ENCODE results near the gene SPATA13.

The SPATA13 gene

GRCh38 chr13:24141333-24141910 is 19.1 kb upstream of the SPATA13 start:
- Histone ChIP-seq H3K27ac (ENCODE audit: insufficient read depth, low read depth, low read length, poor library complexity, severe bottlenecking) (no peak overlapping the region), H3K4me1 (ENCODE audit: control insufficient read depth, insufficient read depth, low read length) (peaks cover 9% of the 10 kb centered on the region), H3K36me3 (ENCODE audit: control insufficient read depth, insufficient read depth, low read length) (no peaks in the 10 kb centered on the region), H3K4me3 (ENCODE audit: insufficient read depth, low read depth, low read length) (no peak overlapping the region), H3K27me3 (ENCODE audit: control insufficient read depth, insufficient read depth, low read length, poor library complexity, severe bottlenecking) (no peaks in the 10 kb centered on the region), H3K9me3 (ENCODE audit: control insufficient read depth, low read length) (no peaks in the 10 kb centered on the region)
- 53 to 55% methylated on average over 7 of the region's 7 CpGs for WGBS, 2 experiments

GRCh38 chr13:24142453-24142852 is 18.1 kb upstream of the SPATA13 start:
- no peaks in the 10 kb centered on the region for H3K9me3 ChIP-seq (ENCODE audit: control insufficient read depth, low read length)
- 96 to 97% methylated on average over 1 of the region's 1 CpG for WGBS, 2 experiments
- H3K27ac ChIP-seq (ENCODE audit: insufficient read depth, low read depth, low read length, poor library complexity, severe bottlenecking) = no peak overlapping the region
- H3K36me3 ChIP-seq (ENCODE audit: control insufficient read depth, insufficient read depth, low read length) = no peaks in the 10 kb centered on the region
- no peaks in the 10 kb centered on the region for H3K27me3 ChIP-seq (ENCODE audit: control insufficient read depth, insufficient read depth, low read length, poor library complexity, severe bottlenecking)
- H3K4me1 ChIP-seq (ENCODE audit: control insufficient read depth, insufficient read depth, low read length) = peaks cover 9% of the 10 kb centered on the region
- H3K4me3 ChIP-seq (ENCODE audit: insufficient read depth, low read depth, low read length) = no peak overlapping the region

DNA sequence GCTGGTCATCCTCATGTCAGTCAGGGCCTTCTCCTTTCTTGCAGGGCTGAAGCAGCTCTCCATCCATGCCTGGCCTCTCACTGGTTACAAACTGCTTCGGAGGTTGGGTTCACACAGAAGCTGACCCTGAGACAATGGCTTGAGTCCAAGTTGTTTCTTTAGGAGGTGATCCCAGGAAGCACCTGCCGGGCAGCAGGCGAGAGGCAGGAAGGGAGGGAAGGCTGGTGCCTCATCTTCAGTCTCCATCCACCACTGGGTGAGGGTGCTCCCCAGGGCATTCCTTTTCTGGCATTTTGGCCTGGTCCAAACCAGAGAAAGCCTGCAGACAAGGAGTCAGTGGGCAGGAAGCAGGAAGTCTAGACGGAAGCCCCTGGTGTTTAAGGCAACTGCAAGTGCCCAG is 17.6 kb upstream of the SPATA13 start:
- Histone ChIP-seq H3K4me1 (ENCODE audit: control insufficient read depth, insufficient read depth, low read length) (peaks cover 9% of the 10 kb centered on the region), H3K9me3 (ENCODE audit: control insufficient read depth, low read length) (no peaks in the 10 kb centered on the region), H3K27me3 (ENCODE audit: control insufficient read depth, insufficient read depth, low read length, poor library complexity, severe bottlenecking) (no peaks in the 10 kb centered on the region), H3K27ac (ENCODE audit: insufficient read depth, low read depth, low read length, poor library complexity, severe bottlenecking) (no peak overlapping the region), H3K4me3 (ENCODE audit: insufficient read depth, low read depth, low read length) (no peak overlapping the region), H3K36me3 (ENCODE audit: control insufficient read depth, insufficient read depth, low read length) (no peaks in the 10 kb centered on the region)
- WGBS, 2 experiments = 77 to 87% methylated on average over 4 of the region's 4 CpGs

- 47 to 51% methylated on average over 2 of the region's 2 CpGs for WGBS, 2 experiments
- H3K9me3 ChIP-seq (ENCODE audit: control insufficient read depth, low read length) = no peaks in the 10 kb centered on the region
- no peaks in the 10 kb centered on the region for H3K36me3 ChIP-seq (ENCODE audit: control insufficient read depth, insufficient read depth, low read length)
- H3K4me1 ChIP-seq (ENCODE audit: control insufficient read depth, insufficient read depth, low read length) = peaks cover 20% of the 10 kb centered on the region
- H3K27ac ChIP-seq (ENCODE audit: insufficient read depth, low read depth, low read length, poor library complexity, severe bottlenecking) = no peak overlapping the region
- no peak overlapping the region for H3K4me3 ChIP-seq (ENCODE audit: insufficient read depth, low read depth, low read length)
- H3K27me3 ChIP-seq (ENCODE audit: control insufficient read depth, insufficient read depth, low read length, poor library complexity, severe bottlenecking) = no peaks in the 10 kb centered on the region
Measured at GRCh38 chr13:24145240-24145639, 15.3 kb upstream of the SPATA13 start.

DNA sequence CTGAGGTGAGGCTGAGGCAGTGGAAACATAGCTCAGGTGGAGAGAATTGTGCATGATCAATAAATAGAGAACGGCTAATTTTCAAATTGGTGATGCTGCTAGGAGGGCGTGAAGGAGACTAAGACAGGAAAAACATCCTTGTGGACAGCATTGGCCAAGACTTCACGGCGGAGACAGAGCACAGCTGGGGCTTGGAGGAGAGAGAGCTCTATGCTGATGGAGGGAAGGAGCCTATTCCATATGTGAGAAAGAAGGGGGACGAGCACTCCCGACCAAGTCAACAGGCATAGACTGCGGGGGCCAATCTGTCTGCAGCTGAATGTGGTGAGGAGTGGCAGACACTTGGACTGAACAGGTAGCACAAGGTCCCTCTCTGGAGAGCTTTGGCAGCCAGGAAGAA is 14.8 kb upstream of the SPATA13 start:
- WGBS, 2 experiments = 78 to 80% methylated on average over 7 of the region's 7 CpGs
- Histone ChIP-seq H3K27ac (ENCODE audit: insufficient read depth, low read depth, low read length, poor library complexity, severe bottlenecking) (no peak overlapping the region), H3K36me3 (ENCODE audit: control insufficient read depth, insufficient read depth, low read length) (no peaks in the 10 kb centered on the region), H3K4me3 (ENCODE audit: insufficient read depth, low read depth, low read length) (no peak overlapping the region), H3K4me1 (ENCODE audit: control insufficient read depth, insufficient read depth, low read length) (peaks cover 20% of the 10 kb centered on the region), H3K27me3 (ENCODE audit: control insufficient read depth, insufficient read depth, low read length, poor library complexity, severe bottlenecking) (no peaks in the 10 kb centered on the region), H3K9me3 (ENCODE audit: control insufficient read depth, low read length) (no peaks in the 10 kb centered on the region)

DNA sequence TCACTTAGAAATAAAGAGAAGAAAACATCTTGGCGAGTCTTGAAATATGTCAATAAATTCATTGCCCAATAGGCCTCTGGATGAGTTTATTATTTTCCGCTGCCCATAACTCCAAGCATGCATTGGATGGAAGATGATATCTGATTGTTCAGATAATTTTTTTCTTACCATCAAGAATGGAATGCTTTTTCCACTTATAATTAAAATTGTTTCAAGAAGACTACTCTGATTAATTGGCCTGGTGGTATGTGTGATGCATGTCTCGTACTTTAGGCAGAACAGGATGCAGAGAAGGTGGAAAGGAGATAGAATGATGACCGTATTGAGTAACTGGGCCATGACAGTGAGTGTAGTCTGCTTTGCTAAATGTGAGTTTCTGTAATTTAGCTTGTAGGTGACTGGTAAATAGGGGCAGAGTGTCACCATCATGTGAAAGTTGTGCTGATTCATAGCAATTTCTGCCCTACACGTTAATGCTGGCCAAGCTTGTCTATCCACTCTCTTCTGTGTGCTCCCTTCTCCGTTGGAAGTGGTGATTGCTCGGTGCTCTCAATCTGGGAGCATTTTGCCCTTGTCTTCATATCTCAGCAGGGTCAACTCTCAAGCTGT is 13.5 kb upstream of the SPATA13 start:
- 91 to 95% methylated on average over 7 of the region's 7 CpGs for WGBS, 2 experiments
- Histone ChIP-seq H3K36me3 (ENCODE audit: control insufficient read depth, insufficient read depth, low read length) (no peaks in the 10 kb centered on the region), H3K4me3 (ENCODE audit: insufficient read depth, low read depth, low read length) (no peak overlapping the region), H3K27me3 (ENCODE audit: control insufficient read depth, insufficient read depth, low read length, poor library complexity, severe bottlenecking) (no peaks in the 10 kb centered on the region), H3K9me3 (ENCODE audit: control insufficient read depth, low read length) (no peaks in the 10 kb centered on the region), H3K4me1 (ENCODE audit: control insufficient read depth, insufficient read depth, low read length) (peaks cover 20% of the 10 kb centered on the region), H3K27ac (ENCODE audit: insufficient read depth, low read depth, low read length, poor library complexity, severe bottlenecking) (no peak overlapping the region)

DNA sequence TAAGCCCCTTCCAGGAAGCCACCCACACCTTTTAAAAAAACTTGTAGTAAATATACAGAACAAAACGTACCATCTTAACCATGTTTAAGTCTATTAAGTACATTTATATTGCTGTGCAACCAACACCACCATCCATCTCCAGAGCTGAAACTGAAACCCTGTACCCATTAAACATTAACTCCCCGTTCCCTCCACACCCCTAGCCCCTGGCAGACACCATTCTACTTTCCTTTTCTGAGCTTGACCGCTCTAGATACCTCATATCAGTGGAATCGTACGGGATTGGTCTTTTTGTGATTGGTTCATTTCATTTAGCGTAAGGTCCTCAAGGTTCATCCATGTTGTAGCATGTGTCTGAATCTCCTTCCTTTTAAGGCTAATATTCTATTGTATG is 13.0 kb upstream of the SPATA13 start:
- H3K27ac ChIP-seq (ENCODE audit: insufficient read depth, low read depth, low read length, poor library complexity, severe bottlenecking) = no peak overlapping the region
- H3K36me3 ChIP-seq (ENCODE audit: control insufficient read depth, insufficient read depth, low read length) = no peaks in the 10 kb centered on the region
- 93 to 98% methylated on average over 6 of the region's 6 CpGs for WGBS, 2 experiments
- no peak overlapping the region for H3K4me3 ChIP-seq (ENCODE audit: insufficient read depth, low read depth, low read length)
- no peaks in the 10 kb centered on the region for H3K9me3 ChIP-seq (ENCODE audit: control insufficient read depth, low read length)
- H3K27me3 ChIP-seq (ENCODE audit: control insufficient read depth, insufficient read depth, low read length, poor library complexity, severe bottlenecking) = no peaks in the 10 kb centered on the region
- peaks cover 20% of the 10 kb centered on the region for H3K4me1 ChIP-seq (ENCODE audit: control insufficient read depth, insufficient read depth, low read length)

GRCh38 chr13:24148414-24149235 is 11.9 kb upstream of the SPATA13 start:
- Histone ChIP-seq H3K9me3 (ENCODE audit: control insufficient read depth, low read length) (no peaks in the 10 kb centered on the region), H3K27me3 (ENCODE audit: control insufficient read depth, insufficient read depth, low read length, poor library complexity, severe bottlenecking) (no peaks in the 10 kb centered on the region), H3K4me1 (ENCODE audit: control insufficient read depth, insufficient read depth, low read length) (peaks cover 20% of the 10 kb centered on the region), H3K27ac (ENCODE audit: insufficient read depth, low read depth, low read length, poor library complexity, severe bottlenecking) (peak overlapping the region; percentile 67), H3K36me3 (ENCODE audit: control insufficient read depth, insufficient read depth, low read length) (no peaks in the 10 kb centered on the region), H3K4me3 (ENCODE audit: insufficient read depth, low read depth, low read length) (no peak overlapping the region)
- 37 to 51% methylated on average over 6 of the region's 6 CpGs for WGBS, 2 experiments

DNA sequence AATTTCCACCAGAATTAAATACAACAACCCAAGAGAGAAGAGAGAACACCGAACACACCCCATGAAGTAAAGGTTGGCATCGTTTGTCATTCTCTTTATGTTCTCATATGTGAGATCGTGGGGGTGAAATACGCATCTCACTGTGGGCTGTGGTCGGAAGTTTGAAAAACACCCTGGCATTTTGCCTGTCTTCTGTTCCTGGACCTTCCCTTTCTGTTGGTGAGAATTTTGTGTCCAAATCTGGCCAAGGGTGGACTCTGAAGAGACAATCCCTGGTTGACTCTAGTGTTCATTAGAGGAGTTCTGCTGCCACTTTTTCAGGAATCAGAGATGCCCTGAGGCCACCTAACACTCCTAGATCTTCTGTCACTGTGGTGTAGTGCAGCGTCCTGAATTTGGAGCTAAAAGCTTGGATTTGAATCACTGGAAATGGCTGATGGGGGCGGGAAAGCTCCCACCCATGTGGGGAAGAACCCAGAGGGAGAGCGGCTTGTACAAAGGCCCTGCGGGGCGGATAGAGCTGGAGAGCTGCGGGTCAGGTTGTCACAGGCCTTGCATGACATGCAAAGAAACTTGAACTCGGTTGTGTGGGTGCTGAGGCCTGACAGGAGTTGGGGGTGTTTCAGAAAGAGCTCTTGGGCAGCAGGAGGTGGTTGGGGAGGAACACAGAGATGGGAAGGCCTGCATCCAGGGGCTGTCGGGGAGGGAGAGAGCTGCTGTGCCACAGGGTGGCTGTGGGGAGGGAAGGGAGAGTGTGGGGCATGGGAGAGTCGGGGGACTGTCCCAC is 11.1 kb upstream of the SPATA13 start:
- Histone ChIP-seq H3K4me3 (ENCODE audit: insufficient read depth, low read depth, low read length) (no peak overlapping the region), H3K27ac (ENCODE audit: insufficient read depth, low read depth, low read length, poor library complexity, severe bottlenecking) (peak overlapping the region; percentile 44), H3K9me3 (ENCODE audit: control insufficient read depth, low read length) (no peaks in the 10 kb centered on the region), H3K4me1 (ENCODE audit: control insufficient read depth, insufficient read depth, low read length) (peaks cover 20% of the 10 kb centered on the region), H3K36me3 (ENCODE audit: control insufficient read depth, insufficient read depth, low read length) (no peaks in the 10 kb centered on the region), H3K27me3 (ENCODE audit: control insufficient read depth, insufficient read depth, low read length, poor library complexity, severe bottlenecking) (no peaks in the 10 kb centered on the region)
- 87 to 90% methylated on average over 14 of the region's 14 CpGs for WGBS, 2 experiments

DNA sequence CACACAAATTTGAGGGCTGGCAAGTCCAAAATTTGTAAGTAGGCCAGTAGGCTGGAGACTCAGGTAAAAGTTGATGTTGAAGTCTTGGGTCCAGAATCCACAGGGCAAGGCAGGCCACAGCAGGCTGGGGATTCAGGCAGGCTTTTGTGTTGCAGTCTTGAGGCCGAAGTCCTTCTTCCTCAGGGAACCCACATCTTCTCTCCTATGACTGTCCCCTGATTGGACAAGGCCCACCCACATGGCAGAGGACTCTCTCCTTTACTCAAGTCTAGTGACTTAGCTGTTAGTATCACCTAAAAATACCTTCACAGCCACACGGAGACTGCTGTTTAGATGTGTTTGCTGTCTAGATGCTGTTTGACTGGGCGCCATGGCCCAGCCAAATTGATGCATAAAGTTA is 9.9 kb upstream of the SPATA13 start:
- Histone ChIP-seq H3K4me1 (ENCODE audit: control insufficient read depth, insufficient read depth, low read length) (peaks cover 16% of the 10 kb centered on the region), H3K27ac (ENCODE audit: insufficient read depth, low read depth, low read length, poor library complexity, severe bottlenecking) (no peak overlapping the region), H3K4me3 (ENCODE audit: insufficient read depth, low read depth, low read length) (no peak overlapping the region), H3K27me3 (ENCODE audit: control insufficient read depth, insufficient read depth, low read length, poor library complexity, severe bottlenecking) (no peaks in the 10 kb centered on the region), H3K36me3 (ENCODE audit: control insufficient read depth, insufficient read depth, low read length) (no peaks in the 10 kb centered on the region), H3K9me3 (ENCODE audit: control insufficient read depth, low read length) (no peaks in the 10 kb centered on the region)
- 97 to 99% methylated on average over 3 of the region's 3 CpGs for WGBS, 2 experiments

All from ectodermal cell (in vitro differentiated cells).